ENCODE results near the gene THTPA. TPM values are rescaled to one million over a fixed set of nuclear protein-coding genes. Genes with fewer than 3 reads are reported as not detected.

THTPA gene
- total and polyA plus RNA-seq, 2 of the 13 experiments (the other 11 are each of a cell fraction or from before 2014, with no cell fraction given) = 7.4 to 8.7 TPM

DNA sequence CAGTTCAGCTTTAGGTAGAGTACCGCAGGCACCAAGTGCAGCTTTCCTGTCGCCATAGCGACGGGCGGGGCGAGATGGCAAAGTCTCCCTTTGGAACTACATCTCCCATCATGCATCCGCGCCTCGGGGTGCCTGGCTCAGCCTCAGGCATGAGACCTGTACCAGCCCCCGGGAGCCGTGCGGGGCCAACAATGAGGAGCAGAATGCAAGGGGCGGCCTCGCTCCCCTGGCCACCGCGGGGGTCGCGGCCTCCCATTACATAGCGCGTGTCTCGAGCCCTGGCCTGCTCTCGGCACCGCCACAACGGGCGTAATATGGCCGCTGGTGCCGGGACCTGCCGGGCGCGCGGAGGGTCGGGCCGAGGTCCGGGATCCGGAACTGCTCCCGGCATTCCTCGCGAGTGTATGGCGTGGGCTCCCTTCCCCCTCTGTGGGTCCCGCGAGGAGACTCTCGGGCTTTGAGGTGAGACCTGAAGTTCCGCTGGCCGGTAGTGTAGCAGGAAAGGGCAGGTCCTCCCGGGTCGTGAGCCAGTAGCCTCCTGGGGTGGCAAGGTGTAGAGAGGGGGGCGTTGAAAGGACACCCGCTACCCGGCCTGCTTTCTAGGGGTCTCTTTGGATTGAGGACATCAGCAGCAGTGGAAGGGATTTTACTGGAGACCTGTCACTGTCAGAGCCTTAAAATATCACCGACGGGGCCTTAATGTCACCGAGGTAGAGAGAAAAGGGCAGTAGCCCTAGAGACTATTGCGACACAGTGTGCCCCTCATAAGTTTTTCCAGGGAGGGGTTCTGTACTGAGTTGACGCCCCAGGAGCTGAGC lies at the start of gene THTPA (continued):
- TF ChIP-seq ZNF770 (CRISPR knock-in tag; IDR thresholded peaks at IDR 0.05) (peak; percentile 53; the same call in 1 of the 2 replicates), ZBTB7B (CRISPR knock-in tag; IDR thresholded peaks at IDR 0.05) (peak; percentile 98), ONECUT2 (CRISPR knock-in tag; IDR thresholded peaks at IDR 0.05) (peak; percentile 76), DR1 (CRISPR knock-in tag; IDR thresholded peaks at IDR 0.05) (peak; percentile 89; the same call in 1 of the 2 replicates), GZF1 (CRISPR knock-in tag; IDR thresholded peaks at IDR 0.05) (peak; percentile 93; the same call in 1 of the 2 replicates), JUND (CRISPR knock-in tag; IDR thresholded peaks at IDR 0.05) (peak; percentile 33; the same call in 1 of the 2 replicates), ZNF468 (CRISPR knock-in tag; IDR thresholded peaks at IDR 0.05) (no peak), NR1H2 (CRISPR knock-in tag; IDR thresholded peaks at IDR 0.05; ENCODE audit: borderline replicate concordance, low read depth) (peak; percentile 91; the same call in 1 of the 2 replicates), HOXD1 (CRISPR knock-in tag; IDR thresholded peaks at IDR 0.05) (peak; percentile 85; the same call in 1 of the 2 replicates), MAFF (IDR thresholded peaks at IDR 0.05; ENCODE audit: low read depth, low read length) (no peak; the same call in 1 of the 2 replicates), THAP7 (CRISPR knock-in tag; IDR thresholded peaks at IDR 0.05) (peak; percentile 97), ZEB1 (IDR thresholded peaks at IDR 0.05; ENCODE audit: insufficient replicate concordance, low read depth) (no peak), CBX1 (IDR thresholded peaks at IDR 0.05; ENCODE audit: low read depth) (peak; percentile 35), ETV6 (CRISPR knock-in tag; conservative IDR thresholded peaks at IDR 0.05) (peak; percentile 99), TBX2 (CRISPR knock-in tag; IDR thresholded peaks at IDR 0.05; ENCODE audit: borderline replicate concordance) (peak; percentile 96), MXD4 (CRISPR knock-in tag; IDR thresholded peaks at IDR 0.05) (peak; percentile 99), AGO2 (optimal IDR thresholded peaks at IDR 0.05; ENCODE audit: low read depth, low read length) (peak; percentile 97), MED13 (CRISPR knock-in tag; IDR thresholded peaks at IDR 0.05) (peak; percentile 91; the same call in 1 of the 2 replicates), ZNF280B (CRISPR knock-in tag; IDR thresholded peaks at IDR 0.05; ENCODE audit: borderline replicate concordance) (peak; percentile 99), ZBTB1 (CRISPR knock-in tag; IDR thresholded peaks at IDR 0.05; ENCODE audit: borderline replicate concordance) (peak; percentile 91; the same call in 1 of the 2 replicates), ZNF768 (CRISPR knock-in tag; IDR thresholded peaks at IDR 0.05) (peak; percentile 91)
- TF ChIP-seq, protein P1, sequence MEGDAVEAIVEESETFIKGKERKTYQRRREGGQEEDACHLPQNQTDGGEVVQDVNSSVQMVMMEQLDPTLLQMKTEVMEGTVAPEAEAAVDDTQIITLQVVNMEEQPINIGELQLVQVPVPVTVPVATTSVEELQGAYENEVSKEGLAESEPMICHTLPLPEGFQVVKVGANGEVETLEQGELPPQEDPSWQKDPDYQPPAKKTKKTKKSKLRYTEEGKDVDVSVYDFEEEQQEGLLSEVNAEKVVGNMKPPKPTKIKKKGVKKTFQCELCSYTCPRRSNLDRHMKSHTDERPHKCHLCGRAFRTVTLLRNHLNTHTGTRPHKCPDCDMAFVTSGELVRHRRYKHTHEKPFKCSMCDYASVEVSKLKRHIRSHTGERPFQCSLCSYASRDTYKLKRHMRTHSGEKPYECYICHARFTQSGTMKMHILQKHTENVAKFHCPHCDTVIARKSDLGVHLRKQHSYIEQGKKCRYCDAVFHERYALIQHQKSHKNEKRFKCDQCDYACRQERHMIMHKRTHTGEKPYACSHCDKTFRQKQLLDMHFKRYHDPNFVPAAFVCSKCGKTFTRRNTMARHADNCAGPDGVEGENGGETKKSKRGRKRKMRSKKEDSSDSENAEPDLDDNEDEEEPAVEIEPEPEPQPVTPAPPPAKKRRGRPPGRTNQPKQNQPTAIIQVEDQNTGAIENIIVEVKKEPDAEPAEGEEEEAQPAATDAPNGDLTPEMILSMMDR (CRISPR knock-in tag; IDR thresholded peaks at IDR 0.05) = peak; percentile 41
- TF ChIP-seq, protein P2, sequence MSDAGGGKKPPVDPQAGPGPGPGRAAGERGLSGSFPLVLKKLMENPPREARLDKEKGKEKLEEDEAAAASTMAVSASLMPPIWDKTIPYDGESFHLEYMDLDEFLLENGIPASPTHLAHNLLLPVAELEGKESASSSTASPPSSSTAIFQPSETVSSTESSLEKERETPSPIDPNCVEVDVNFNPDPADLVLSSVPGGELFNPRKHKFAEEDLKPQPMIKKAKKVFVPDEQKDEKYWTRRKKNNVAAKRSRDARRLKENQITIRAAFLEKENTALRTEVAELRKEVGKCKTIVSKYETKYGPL (CRISPR knock-in tag; IDR thresholded peaks at IDR 0.05) = peak; percentile 62

Measured in HepG2 (cell line).